Measurements from ENCODE around the gene ADGRG1.

DNA sequence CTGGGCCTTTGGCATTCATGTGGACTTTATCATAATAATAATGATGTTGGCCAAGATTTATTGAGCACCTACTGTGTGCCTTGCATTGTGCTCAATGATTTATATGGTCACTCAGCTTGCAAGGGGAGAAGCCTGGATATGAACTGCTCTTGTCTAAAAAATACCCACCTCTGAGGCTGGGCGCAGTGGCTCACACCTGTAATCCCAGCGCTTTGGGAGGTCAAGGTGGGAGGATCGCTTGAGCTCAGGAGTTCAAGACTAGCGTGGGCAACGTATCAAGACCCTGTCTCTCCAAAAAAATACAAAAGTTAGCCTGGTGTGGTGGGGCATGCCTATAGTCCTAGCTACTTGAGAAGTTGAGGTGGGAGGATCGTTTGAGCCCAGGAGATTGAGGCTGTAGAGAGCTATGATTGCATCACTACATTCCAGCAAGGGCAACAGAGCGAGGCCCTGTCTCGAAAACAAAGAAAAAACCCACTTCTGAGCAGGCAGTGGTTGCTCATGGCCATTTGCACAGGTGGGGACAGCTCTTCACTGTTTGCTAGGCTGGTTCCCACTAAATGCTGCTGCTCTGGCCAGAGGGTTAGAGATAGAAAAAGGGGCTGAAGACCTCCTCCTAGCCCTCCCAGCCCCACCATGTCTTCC, 4.3 kb upstream of the ADGRG1 start:
- no peak for TF ChIP-seq POLR2A (IDR thresholded peaks at IDR 0.05)
- TF ChIP-seq POLR2AphosphoS5 (IDR thresholded peaks at IDR 0.05): no peak

All from transverse colon (tissue), 3 donors.